H9 (cell line): ENCODE measurements around the gene MAPK8. TPM values are rescaled to one million over a fixed set of nuclear protein-coding genes. Genes with fewer than 3 reads are reported as not detected.

Experiments used
- DNase-seq: peaks from one replicate; pipeline ENCODE4 v3.0.0-alpha.2; 2017
- H2AFZ ChIP-seq: one replicate; pipeline ENCODE4 v1.6.1; 2013; ENCODE audit warnings: mild to moderate bottlenecking, low read length, control low read depth, moderate library complexity
- H2AK5ac ChIP-seq: 2 replicates; pipeline ENCODE4 v1.6.1; 2013; ENCODE audit warnings: low read length, control low read depth, mixed read lengths; ENCODE audit not compliant: insufficient read length
- H2BK120ac ChIP-seq: one replicate; pipeline ENCODE4 v1.6.1; 2013; ENCODE audit warnings: low read depth, mild to moderate bottlenecking, low read length, control low read depth, inconsistent platforms; ENCODE audit not compliant: poor library complexity, severe bottlenecking
- H2BK12ac ChIP-seq: 2 replicates; pipeline ENCODE4 v1.6.1; 2013; ENCODE audit warnings: low read length, control low read depth, mixed read lengths, low read depth; ENCODE audit not compliant: insufficient read length
- H2BK15ac ChIP-seq: 2 replicates; pipeline ENCODE4 v1.6.1; 2013; ENCODE audit warnings: low read depth, low read length, control low read depth
- H2BK20ac ChIP-seq: one replicate; pipeline ENCODE4 v1.6.1; 2013; ENCODE audit warnings: low read depth, mild to moderate bottlenecking, low read length, control low read depth, inconsistent platforms; ENCODE audit not compliant: poor library complexity, severe bottlenecking
- H2BK5ac ChIP-seq: 2 replicates; pipeline ENCODE4 v1.6.1; 2013; ENCODE audit warnings: low read length, control low read depth, mixed read lengths; ENCODE audit not compliant: insufficient read length
- H3K14ac ChIP-seq: 2 replicates; pipeline ENCODE4 v1.6.1; 2013; ENCODE audit warnings: low read length, control low read depth; ENCODE audit not compliant: insufficient read depth
- H3K18ac ChIP-seq: 2 replicates; pipeline ENCODE4 v1.6.1; 2013; ENCODE audit warnings: low read depth, mild to moderate bottlenecking, mixed read lengths, low read length, control low read depth; ENCODE audit not compliant: insufficient read length
- H3K23ac ChIP-seq: 2 replicates; pipeline ENCODE4 v1.6.1; 2013; ENCODE audit warnings: low read length, control low read depth, mixed read lengths, low read depth; ENCODE audit not compliant: insufficient read length
- H3K23me2 ChIP-seq: 2 replicates; pipeline ENCODE4 v1.6.1; 2013; ENCODE audit warnings: low read depth, mild to moderate bottlenecking, mixed read lengths, low read length, control low read depth; ENCODE audit not compliant: insufficient read length, poor library complexity, severe bottlenecking
- H3K27ac ChIP-seq: 2 replicates; pipeline ENCODE4 v1.5.1; 2013; ENCODE audit warnings: low read length, control low read depth, mixed read lengths, low read depth; ENCODE audit not compliant: insufficient read length
- H3K27me3 ChIP-seq: 2 replicates; pipeline ENCODE4 v1.6.1; 2013; ENCODE audit warnings: low read length, control low read depth, inconsistent platforms; ENCODE audit not compliant: insufficient read depth
- H3K4ac ChIP-seq: 2 replicates; pipeline ENCODE4 v1.6.1; 2013; ENCODE audit warnings: low read depth, mild to moderate bottlenecking, control low read depth, inconsistent platforms, low read length, moderate library complexity
- H3K4me1 ChIP-seq: 2 replicates; pipeline ENCODE4 v1.6.1; 2013; ENCODE audit warnings: low read length, control low read depth, inconsistent platforms; ENCODE audit not compliant: insufficient read depth
- H3K4me2 ChIP-seq: 2 replicates; pipeline ENCODE4 v1.6.1; 2013; ENCODE audit warnings: low read length, control low read depth, mixed read lengths; ENCODE audit not compliant: insufficient read length, insufficient read depth
- H3K56ac ChIP-seq: 2 replicates; pipeline ENCODE4 v1.6.1; 2013; ENCODE audit warnings: low read depth, mild to moderate bottlenecking, mixed read lengths, low read length, control low read depth; ENCODE audit not compliant: insufficient read length
- H3K79me1 ChIP-seq: 2 replicates; pipeline ENCODE4 v1.6.1; 2013; ENCODE audit warnings: low read depth, mild to moderate bottlenecking, moderate library complexity, low read length, control low read depth, inconsistent platforms; ENCODE audit not compliant: insufficient read depth, poor library complexity, severe bottlenecking
- H3K79me2 ChIP-seq: 2 replicates; pipeline ENCODE4 v1.6.1; 2013; ENCODE audit warnings: low read length, control low read depth, inconsistent platforms; ENCODE audit not compliant: insufficient read depth
- H3K9ac ChIP-seq: 2 replicates; pipeline ENCODE4 v1.6.1; 2013; ENCODE audit warnings: low read length, control low read depth, mixed read lengths; ENCODE audit not compliant: insufficient read length; ENCODE audit errors: extremely low read depth
- H3K9me3 ChIP-seq: one replicate; pipeline ENCODE4 v1.6.1; 2013; ENCODE audit warnings: low read depth, low read length, inconsistent platforms; ENCODE audit not compliant: control insufficient read depth
- H3T11ph ChIP-seq: one replicate; pipeline ENCODE4 v1.6.1; 2013; ENCODE audit warnings: mild to moderate bottlenecking, low read length, control low read depth, inconsistent platforms
- H4K20me1 ChIP-seq: one replicate; pipeline ENCODE4 v1.6.1; 2013; ENCODE audit not compliant: control insufficient read depth, insufficient read length, insufficient read depth
- H4K5ac ChIP-seq: 2 replicates; pipeline ENCODE4 v1.6.1; 2013; ENCODE audit warnings: low read depth, mild to moderate bottlenecking, mixed read lengths, low read length, control low read depth; ENCODE audit not compliant: insufficient read length
- H4K8ac ChIP-seq: replicated peaks from 2 replicates; pipeline ENCODE4 v1.6.1; 2013; ENCODE audit warnings: low read length, control low read depth, mixed read lengths, low read depth; ENCODE audit not compliant: insufficient read length
- H4K91ac ChIP-seq: 2 replicates; pipeline ENCODE4 v1.6.1; 2013; ENCODE audit warnings: low read depth, mild to moderate bottlenecking, moderate library complexity, mixed read lengths, low read length, control low read depth; ENCODE audit not compliant: insufficient read length
- H3K27ac Mint-ChIP-seq, 3 experiments: 2 replicates in 2 of 3; 3 replicates in 1 of 3; pipeline ENCODE4 v1.8.0; 2020 to 2021; ENCODE audit warnings: mixed read lengths in 3 of 3, mild to moderate bottlenecking in 1 of 3, moderate library complexity in 1 of 3
- H3K27me3 Mint-ChIP-seq: 2 replicates; pipeline ENCODE4 v1.8.0; 2021; ENCODE audit warnings: low read depth, mild to moderate bottlenecking, moderate library complexity, mixed read lengths
- H3K36me3 Mint-ChIP-seq, 3 experiments: 2 replicates in 2 of 3; 3 replicates in 1 of 3; pipeline ENCODE4 v1.8.0; 2020 to 2021; ENCODE audit warnings: low read depth in 3 of 3, mixed read lengths in 3 of 3; ENCODE audit not compliant: insufficient read depth in 1 of 3
- H3K4me1 Mint-ChIP-seq, 2 experiments: 2 replicates each; pipeline ENCODE4 v1.8.0; 2020; ENCODE audit warnings: mixed read lengths in 2 of 2
- H3K4me3 Mint-ChIP-seq, 2 experiments: 2 replicates in 1 of 2; 3 replicates in 1 of 2; pipeline ENCODE4 v1.8.0; 2020 to 2021; ENCODE audit warnings: mild to moderate bottlenecking in 2 of 2, mixed read lengths in 2 of 2, moderate library complexity in 1 of 2
- H3K9me3 Mint-ChIP-seq, 2 experiments: 2 replicates in 1 of 2; 3 replicates in 1 of 2; pipeline ENCODE4 v1.8.0; 2020; ENCODE audit warnings: mild to moderate bottlenecking in 2 of 2, mixed read lengths in 2 of 2, moderate library complexity in 1 of 2
- CTCF ChIP-seq: fragments of 200-600 bp; sonication (generic); conservative IDR thresholded peaks from 3 replicates; pipeline ENCODE4 v1.8.0; 2021; ENCODE audit warnings: antibody characterized with exemption, mild to moderate bottlenecking
- WGBS: extraction: QIAGEN DNeasy Blood & Tissue Kit; methylation state at CpG from one replicate; pipeline ENCODE4 v1.1.7; 2013; ENCODE audit warnings: missing lambda C conversion rate, low lambda C conversion rate, mixed read lengths; ENCODE audit not compliant: insufficient read length; ENCODE audit errors: extremely low coverage; 5-methylcytosine and 5-hydroxymethylcytosine counted together
- total RNA-seq: library from RNA; stranded (reverse); gene quantifications from 2 replicates; pipeline ENCODE4 v1.2.1, GENCODE V29; 2021

The MAPK8 gene
- total RNA-seq, 1 experiment from 2014 or later, result 52.0 TPM

DNA sequence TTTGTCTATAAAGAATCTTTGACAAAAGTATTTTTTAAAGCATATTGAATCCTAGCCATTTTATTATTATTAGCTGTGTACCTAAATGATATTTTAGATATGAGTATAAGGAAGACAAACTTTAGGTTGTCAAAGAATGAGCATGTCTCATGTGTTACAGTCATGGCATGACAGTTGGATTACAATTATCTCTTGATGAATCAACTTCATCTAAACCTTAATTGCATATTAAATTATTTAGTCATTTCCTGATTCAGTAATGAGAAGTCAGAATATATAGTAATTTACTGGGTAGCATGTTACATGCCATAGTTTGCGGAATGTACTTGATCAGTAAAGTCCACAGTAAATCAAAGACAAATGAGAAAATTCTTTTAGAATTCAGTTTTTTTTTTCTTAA, 59.2 kb downstream of the MAPK8 start:
- Histone ChIP-seq H4K8ac (no peak overlapping the region), H3K9ac (no peak overlapping the region), H3K9me3 (no peaks in the 10 kb centered on the region), H3K4me2 (no peak overlapping the region), H2BK5ac (no peak overlapping the region), H3K79me1 (peaks cover 2% of the 10 kb centered on the region), H2BK20ac (no peak overlapping the region), H3K4ac (no peak overlapping the region), H2AFZ (no peak overlapping the region), H4K91ac (no peak overlapping the region), H3K23ac (no peak overlapping the region), H3K79me2 (peaks cover 9% of the 10 kb centered on the region; the same call in 1 of the 2 replicates), H2BK120ac (no peak overlapping the region), H2BK15ac (no peak overlapping the region), H3K56ac (no peak overlapping the region), H3K27me3 (no peaks in the 10 kb centered on the region), H3K27ac (no peak overlapping the region), H3K18ac (no peak overlapping the region), H4K5ac (no peak overlapping the region), H3K23me2 (no peaks in the 10 kb centered on the region), H4K20me1 (no peaks in the 10 kb centered on the region), H3K4me1 (no peaks in the 10 kb centered on the region), H2BK12ac (no peak overlapping the region), H3T11ph (no peak overlapping the region), H2AK5ac (no peak overlapping the region), H3K14ac (no peak overlapping the region)
- no peak overlapping the region for H3K27ac Mint-ChIP-seq
- H3K27me3 Mint-ChIP-seq, result no peaks in the 10 kb centered on the region; the same call in 1 of the 2 replicates
- no peak for TF ChIP-seq CTCF
- H3K9me3 Mint-ChIP-seq, result no peaks in the 10 kb centered on the region
- no peak overlapping the region for H3K4me3 Mint-ChIP-seq
- no CpG with 5 or more reads among the region's 1 CpG for WGBS
- H3K4me1 Mint-ChIP-seq, result peaks cover 6 to 15% of the 10 kb centered on the region in 2 experiments
- DNase-seq, result no peak
- no peaks in the 10 kb centered on the region for H3K36me3 Mint-ChIP-seq
